ENCODE data around the gene ERICH2.

Gene ERICH2

DNA sequence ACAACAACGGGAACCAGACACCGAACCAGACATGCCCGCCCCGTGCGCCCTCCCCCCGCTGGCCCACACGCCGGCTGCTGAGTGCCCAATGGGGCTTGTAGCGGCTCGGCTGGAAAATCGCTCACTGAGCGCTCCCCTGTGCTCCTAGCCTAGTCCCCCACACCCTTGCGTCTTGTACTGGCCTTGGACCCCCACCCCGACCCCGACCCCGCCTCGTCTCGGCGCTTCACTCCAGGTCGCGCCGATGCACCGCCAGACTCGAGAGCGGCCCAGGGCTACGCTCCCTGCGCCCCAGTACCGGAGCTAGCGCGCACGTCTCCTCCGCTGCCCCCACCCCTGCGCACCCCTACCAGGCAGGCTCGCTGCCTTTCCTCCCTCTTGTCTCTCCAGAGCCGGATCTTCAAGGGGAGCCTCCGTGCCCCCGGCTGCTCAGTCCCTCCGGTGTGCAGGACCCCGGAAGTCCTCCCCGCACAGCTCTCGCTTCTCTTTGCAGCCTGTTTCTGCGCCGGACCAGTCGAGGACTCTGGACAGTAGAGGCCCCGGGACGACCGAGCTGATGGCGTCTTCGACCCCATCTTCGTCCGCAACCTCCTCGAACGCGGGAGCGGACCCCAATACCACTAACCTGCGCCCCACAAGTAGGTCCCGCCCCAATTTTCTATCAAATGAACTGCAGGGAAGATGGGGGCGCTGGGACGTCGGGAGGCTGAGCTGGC lies 48.0 kb downstream of the ERICH2 start:
- no peak for DNase-seq

DNA sequence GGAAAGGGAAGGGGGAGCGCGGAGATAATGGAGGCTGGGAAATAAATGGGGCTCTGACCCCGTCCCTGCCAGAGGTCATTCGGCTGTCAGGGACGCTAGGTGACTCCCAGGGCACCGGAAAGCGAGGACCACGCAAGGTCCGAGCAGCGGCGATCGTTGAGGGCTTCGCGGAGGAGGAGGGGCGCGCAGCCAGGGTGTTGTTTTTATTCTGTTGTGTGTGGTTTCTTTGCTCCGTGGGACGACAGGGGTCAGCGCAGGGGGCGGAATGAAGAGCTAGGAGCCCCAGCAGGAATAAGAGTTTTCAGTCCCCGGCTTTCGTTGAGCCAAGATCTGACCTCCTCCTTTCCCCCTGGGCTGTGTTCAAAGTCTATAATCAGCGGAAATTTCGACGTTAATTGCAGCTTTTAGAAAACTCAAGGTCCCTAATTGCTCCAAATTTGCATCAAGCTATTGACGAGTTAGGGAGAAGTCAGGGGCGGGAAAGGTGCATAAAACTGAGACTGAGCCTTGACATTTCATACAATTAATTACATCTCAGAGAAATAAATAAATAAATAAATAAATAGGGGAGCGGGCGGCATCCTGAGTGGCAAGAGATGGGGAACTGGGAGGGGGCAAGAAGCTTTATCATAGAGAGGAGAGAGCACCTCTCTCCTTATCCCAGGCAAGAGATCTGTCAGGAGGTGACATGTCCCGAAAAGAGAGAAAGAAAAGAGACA lies 48.7 kb downstream of the ERICH2 start:
- DNase-seq, result no peak

DNA sequence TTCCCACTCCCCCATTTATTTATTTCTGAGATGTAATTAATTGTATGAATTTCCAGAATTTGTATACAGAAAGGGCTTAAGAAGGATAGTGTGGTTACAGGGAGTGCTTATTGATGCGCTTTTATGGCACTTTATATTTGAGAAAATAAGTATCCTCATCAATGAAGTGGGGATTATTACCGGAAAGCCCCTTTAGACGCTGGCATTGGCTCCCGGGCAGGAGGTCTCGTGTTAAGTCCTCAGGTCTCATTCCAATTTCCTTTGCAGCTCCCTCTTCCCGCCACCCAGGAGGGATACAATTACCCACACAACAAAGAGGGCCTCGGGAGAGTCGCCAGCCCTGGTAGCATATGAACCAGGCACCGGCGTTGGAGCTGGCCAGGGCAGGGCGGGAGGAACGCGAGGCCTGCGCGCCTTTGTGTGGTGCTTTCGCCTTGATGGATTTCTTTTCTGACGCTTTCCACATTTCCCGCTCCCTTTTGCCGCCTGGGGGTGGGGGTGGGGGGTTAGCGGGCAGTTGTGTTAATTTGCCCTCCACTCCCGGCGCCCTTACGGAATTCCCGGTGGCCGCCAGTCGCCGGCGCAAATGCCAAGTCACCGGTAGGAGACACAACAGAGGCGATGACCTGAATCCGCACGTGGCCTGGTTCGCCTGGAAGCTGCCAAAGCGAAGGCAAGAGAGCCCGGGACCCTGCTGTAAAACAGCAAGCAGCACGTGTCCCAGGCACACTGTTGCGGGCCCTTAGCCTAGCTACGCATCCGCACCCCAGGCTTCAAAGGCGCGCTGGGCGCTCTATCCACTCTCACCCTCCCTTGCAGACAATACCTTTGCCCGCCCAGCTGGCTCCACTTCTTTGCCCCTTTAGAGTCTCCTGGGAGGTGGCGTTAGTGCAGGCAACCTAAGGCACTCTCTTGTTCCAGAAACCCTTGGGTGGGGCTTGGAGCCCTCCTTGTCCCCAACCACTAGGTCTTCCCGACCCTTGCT lies 49.8 kb downstream of the ERICH2 start:
- DNase-seq, result no peak

DNA sequence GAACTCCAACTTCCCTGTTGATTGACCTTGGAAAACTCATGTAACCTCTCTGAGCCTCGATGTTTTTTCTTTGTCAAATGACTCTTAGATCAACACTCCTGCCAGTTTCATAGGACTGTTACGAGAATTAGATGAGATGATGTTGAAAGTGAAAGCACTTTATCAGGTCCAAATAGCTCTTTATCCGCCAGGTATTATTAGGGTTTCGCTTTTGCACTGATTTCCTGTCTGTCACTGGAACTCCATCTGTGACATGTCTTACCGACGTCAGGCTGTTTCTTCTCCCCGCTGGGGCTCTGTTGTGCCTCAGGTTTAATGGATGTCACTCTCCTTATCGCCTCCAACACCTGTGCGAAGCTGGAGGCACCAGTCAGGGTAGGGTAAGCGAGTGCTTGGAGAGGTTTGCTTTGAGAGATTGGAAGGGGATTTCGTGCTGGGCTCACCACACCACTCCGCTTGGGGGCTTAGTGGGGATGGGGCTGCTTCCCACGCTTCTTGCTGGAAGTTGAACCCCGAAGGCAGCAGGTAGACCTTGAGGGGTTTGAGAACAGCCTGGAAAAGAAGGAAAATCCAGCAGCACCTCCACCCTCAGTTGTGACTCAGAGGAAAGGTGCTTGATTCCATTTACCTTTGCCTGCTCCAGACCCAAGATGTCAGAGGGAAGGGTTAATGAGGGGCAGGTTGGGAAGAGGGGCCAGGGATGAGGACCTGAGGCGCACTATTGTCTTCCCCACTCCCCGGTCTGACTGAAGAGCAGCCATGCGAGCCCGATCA lies 50.8 kb downstream of the ERICH2 start:
- DNase-seq, result peak in 1 of 2 donors; percentile 59

DNA sequence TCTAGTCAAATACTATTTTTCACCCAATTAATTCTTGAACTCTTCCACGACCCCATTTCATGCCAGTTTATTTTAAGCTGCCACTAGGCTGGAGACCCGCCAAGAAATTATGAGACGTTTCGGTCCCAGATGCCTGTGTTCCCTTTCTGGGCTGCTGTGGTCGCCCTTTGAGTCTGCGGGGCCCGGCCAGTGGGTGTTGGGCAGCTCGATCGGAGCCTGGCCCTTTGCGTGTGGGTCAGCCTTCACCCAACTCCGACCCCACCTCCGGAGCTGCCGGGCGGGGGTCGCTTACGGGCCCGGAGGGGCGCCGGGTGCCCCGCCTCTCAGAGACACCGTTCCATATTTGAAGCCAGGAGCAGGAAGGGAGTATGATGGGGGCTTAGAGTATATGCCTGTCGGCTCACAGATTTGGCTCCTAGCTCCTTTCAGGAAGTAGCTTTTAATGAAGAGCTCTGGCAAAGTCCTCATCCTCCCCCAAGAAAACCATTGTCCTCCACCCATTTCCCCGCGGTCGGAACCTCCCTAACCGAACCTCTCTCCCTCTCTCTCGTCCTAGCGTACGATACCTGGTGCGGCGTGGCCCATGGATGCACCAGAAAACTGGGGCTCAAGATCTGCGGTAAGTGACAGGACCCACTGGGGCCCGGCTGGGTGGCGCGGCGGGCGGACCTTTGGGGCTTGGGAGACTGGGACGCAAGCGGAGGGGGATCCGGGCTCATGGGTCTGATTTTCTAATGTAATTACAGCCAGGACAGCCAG lies 51.5 kb downstream of the ERICH2 start:
- DNase-seq, result no peak

DNA sequence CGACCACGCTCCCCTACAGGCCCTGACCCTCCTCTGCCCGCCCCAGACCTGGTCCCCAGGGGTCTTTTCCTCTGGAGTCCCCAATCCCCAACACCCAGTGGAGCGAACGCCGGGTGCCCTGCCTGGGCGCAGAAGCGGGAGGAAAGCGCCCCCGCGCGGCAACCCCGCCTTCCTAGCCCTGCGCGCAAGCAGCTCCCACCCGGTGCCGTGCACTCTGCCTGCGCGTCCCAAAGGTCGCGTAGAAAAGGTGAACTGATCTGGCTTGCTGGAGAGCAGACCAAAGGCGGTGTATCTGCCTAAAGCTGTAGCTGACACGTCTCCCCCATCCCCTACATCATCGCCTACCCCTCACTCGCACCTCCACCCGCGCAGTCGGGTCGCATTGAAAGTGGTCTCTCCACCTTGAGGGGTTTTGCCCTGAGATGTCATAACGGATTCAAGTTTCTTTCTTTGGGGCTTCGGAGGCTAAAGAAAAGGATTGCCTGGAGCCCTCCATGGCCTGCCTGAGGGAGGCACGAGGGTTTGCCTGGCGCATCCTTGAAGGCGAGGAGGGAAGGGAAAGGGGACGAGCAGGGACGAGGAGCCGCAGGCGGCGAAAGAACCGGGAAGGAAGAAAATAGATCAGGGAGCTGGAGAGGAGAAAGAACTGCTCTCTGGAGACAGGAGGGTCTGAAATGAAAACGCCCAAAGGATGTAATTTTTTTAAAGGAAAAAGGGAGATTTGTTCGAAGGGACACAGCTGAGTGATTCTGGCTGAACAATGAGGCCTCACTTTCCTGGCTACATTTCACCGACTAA lies 52.3 kb downstream of the ERICH2 start:
- DNase-seq, result no peak

DNA sequence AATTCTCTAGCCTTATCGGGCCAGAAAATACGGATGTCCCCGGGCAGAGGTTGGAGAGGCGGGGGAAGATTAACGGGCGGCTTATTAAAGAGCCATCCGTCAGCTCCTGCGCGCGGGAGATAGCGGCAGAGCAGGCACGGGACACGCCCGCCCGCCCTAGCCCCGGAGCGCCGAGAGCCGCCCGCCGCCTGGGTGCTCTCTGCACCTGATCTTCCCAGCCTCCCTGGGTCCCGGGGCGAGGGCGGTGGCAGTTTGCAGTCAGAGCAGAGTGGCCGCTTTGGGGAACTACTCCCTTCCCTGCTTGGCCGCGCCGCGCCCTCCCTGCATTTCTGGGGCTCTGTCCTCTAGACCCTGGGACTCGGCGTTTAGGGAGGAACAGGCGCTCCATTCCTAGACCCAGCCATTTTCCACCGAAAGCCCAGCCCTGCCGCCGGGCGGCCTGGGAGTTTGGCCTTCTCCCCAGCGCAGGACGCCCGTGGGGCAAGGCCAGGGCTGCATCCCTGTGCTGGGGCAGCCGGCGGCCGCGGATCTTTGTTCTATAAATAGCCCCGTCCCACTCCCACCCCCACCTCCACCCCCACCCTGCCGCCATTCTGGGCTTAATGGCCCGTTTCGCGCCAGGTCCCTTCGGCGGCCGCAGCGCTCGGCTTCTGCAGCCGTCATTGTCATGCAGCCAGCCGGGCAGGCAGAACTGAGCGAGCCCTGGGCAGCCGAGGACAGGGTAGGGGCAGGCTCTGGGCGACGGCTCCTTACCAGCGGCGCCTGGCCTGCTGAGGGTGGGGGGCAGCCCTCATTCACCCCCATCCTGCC lies 53.1 kb downstream of the ERICH2 start:
- DNase-seq, result no peak

DNA sequence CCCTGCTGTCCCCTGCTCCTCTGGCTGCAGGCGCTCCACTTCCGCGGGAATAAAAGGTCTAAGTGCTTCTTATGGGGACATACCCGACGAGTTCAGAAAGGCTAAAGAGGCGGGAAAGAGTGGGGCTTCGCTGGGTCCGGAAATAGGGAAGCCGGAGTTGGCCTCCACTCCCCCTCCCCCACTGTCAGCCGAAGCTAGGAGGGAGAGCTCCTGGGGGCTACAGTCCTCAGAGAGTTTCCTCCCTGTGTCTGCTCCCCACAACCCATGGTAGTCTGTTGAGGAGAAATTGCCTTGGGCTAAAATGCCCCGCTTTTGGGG lies 53.7 kb downstream of the ERICH2 start:
- DNase-seq, result no peak

DNA sequence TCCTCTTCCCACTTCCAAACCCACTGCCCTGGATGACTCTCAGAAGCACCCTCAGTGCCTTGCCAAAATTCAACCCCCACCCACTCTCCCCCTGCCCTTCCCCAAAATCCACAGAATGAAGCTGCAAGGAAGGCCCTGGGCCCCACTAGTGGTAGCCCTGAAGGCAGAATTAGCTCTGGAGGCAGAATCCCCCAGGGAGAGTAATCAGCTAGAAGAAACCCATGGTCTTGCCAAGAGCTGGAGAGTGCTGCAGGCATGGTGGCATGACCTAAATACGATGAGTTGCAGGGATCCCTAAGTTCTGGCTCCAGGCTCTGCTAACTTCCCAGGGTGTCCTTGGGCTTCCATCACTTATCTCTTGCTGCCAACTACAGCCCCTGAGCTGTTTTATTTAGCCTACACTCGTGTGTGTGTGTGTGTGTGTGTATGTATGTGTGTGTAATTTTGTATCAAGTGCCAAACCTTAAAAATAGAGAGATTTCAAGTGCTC lies 54.4 kb downstream of the ERICH2 start:
- no peak for DNase-seq

DNA sequence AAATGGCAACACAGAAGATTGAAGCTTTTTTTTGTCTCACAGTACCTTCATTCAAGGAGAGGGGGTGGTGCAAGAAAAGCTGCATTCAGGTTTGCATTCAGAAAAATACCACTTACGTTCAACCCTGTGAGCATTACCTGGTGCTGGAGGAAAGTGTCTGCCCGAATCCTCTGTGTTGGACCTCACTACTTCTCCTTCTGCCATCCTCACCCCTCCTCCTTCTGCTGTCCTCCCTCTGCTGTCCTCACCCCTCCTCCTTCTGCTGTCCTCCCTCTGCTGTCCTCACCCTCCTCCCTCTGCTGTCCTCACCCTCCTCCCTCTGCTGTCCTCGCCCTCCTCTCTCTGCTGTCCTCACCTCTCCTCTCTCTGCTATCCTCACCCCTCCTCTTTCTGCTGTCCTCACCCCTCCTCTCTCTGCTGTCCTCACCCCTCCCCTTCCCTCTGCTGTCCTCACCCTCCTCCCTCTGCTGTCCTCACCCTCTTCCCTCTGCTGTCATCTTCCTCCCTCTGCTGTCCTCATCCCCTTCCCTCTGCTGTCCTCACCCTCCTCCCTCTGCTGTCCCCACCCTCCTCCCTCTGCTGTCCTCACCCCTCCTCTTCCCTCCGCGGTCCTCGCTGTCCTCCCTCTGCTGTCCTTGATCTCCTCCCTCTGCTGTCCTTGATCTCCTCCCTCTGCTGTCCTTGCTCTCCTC lies 57.8 kb downstream of the ERICH2 start:
- DNase-seq, result no peak

DNA sequence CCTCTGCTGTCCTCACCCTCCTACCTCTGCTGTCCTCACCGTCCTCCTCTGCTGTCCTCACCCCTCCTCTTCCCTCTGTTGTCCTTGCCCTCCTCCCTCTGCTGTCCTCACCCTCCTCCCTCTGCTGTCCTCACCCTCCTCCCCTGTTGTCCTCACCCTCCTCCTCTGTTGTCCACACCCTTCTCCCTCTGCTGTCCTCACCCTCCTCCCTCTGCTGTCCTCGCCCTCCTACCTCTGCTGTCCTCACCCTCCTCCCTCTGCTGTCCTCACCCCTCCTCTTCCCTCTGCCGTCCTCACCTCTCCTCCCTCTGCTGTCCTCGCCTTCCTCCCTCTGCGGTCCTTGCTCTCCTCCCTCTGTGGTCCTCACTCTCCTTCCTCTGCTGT lies 58.3 kb downstream of the ERICH2 start:
- DNase-seq, result no peak

DNA sequence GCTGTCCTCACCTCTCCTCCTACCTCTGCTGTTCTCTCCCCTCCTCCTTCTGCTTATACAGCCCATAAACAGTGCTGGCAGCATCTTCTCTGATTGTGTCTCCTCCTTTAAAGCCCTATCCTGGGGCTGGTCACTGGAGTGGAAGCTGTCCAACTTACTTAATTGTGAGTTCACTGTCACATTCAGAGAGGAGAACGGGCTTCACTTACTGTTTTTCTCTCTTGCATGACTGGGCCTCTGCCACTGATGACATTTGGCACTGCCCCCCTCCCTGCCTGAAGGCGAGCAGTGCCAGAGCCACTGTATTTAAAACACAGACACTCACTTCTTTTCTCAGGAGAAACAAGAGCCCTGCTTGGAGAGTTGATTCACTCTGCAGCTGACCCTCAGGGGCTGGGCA lies 58.9 kb downstream of the ERICH2 start:
- no peak for DNase-seq

DNA sequence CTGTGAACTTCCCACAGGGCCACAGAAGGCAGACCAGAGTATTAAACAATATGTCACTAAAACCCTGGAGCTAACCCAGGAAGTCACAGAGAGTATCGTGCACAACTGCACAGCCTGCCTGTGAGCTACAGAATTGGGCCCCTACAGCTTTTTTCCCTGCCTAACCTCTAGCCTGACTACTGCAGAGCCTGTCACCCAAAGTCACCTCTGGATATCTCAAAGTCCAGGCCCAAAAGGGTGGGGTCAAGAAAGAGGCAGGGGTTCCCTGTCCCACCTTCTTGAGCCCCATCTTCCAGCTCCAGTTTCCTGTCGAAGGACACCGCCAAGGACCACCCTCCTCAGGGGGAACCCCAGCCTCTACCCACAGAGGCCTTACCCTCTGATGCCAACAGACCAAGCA lies 60.0 kb downstream of the ERICH2 start:
- no peak for DNase-seq

DNA sequence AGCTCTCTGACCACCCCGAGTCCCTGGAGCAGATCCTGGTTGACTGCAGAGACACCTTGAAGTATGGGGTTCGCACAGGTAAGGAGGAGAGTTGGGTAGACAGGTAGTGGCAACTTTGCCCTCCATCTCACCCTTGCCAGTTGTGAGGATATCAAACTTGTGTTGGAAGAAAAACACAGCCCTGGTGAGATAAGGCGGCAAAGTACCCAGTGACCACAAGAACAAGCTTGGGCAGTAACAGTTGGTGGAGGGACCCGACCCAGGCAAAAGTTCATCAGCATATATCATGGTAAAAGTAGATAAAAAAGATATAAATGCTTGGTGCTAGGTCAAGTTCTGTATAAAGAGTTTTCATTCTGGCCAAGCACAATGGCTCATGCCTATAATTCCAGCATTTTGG lies 60.9 kb downstream of the ERICH2 start:
- no peak for DNase-seq

DNA sequence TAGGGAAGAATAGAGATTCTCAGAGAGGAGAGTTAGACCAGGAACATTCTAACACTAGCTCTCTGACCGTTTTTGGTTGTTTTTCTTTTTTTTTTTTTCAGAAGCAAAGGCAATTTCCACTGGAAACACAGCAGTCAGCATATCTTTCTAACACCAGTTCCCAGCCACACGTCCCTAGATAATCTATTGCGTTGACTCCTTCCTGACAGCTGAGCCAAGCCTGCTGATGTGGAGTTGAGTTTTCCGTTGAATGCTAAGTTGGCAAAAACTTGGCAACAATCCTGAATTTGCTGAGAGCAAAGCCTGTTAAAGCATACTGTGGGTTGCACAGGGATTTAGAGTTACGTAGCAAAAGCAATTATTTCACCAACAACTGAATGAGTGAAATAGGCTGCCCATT lies 65.8 kb downstream of the ERICH2 start:
- DNase-seq, result no peak

DNA sequence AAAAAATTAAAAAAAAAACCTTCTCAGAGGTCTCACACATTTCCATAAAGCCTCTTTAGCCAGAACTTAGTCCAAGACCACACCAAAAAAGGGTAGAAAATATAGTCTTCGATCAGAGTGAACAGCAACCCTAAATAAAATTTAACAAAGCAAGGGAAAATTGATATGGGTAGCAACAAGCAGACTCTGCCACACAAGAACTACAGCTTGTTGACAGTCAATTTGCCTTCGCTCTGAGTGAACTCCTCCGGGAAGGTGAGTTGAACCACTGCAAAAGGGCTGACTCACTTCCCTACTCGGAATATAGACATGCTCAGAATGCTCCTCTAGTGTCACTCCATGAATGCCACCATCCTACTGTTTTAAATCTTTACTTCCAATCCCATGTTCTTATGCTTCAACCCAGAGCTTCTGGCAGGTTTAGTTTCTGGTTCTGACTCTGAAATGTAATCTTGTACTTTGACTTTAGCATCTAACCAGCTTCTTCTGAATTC lies 70.6 kb downstream of the ERICH2 start:
- no peak for DNase-seq

DNA sequence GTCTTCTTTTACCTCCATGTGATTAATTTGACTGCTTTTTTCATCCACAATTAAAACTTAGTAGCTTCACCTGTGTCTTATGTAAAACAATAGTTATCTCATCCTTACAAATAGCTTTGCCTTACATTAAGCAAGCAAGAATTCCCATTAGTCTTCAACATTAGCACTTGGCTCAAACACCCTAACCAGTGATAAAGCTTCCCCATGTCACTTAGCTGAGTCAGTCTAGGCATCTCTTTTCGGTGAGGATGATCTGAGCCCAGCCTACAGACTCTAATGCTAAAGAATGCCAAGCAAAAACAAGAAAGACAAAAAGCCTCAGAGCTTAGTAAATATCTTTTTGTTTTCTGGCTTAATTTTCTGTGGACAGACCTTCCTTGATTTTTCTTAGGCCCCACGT lies 72.6 kb downstream of the ERICH2 start:
- no peak for DNase-seq

DNA sequence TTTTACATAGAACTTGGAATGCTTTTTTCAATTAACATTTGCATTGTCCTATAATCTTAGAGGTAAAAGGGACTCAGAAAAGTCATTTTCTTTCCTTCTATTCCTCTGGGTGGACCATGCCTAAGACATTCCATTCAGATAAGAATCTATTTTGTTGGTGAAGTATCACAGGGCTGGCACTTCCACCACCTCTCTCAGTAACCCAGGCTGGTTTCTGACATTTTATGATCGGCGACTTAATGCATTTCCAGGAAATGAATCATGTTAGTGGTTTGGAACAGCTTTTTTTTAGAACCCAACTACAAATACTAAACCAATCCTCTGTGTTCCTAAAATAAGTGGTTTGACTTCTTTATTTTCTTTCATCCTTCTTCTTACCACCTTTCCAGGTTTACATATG lies 73.5 kb downstream of the ERICH2 start:
- DNase-seq, result no peak

DNA sequence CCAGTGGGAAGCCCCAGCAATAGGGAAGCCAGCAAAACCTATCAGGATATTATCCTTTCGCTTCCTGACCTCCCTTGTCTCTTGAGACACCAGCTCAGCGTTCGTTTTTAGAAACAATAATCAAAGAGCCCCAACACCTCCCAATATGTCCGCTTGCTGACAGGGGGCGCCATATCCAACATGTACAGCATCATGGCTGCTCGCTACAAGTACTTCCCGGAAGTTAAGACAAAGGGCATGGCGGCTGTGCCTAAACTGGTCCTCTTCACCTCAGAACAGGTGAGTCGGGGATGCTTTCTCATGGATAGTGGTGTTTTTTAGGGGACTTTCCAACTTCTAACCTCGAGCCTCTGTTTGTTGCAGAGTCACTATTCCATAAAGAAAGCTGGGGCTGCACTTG lies 75.2 kb downstream of the ERICH2 start:
- DNase-seq, result no peak

Data from CD4-positive, alpha-beta T cell treated with Interleukin-1 beta for 1 hour (primary cell).